Endothelial cell of umbilical vein (primary cell): Measurements from ENCODE around the gene PTPN12.

Source experiments
- EZH2 ChIP-seq: IDR thresholded peaks from 2 replicates; pipeline ENCODE4 v1.6.1; 2012; ENCODE audit warnings: borderline replicate concordance, low read depth, mild to moderate bottlenecking, moderate library complexity, low read length, inconsistent platforms; ENCODE audit not compliant: severe bottlenecking
- GATA2 ChIP-seq: IDR thresholded peaks from 2 replicates; pipeline ENCODE4 v1.7.0; 2011; ENCODE audit warnings: low read depth, mild to moderate bottlenecking, moderate library complexity, mixed read lengths, low read length; ENCODE audit not compliant: insufficient read length, insufficient read depth
- JUN ChIP-seq: IDR thresholded peaks from 2 replicates; pipeline ENCODE4 v1.6.1; 2011; ENCODE audit warnings: borderline replicate concordance, low read depth; ENCODE audit not compliant: insufficient read length, insufficient read depth
- MYC ChIP-seq: IDR thresholded peaks from one replicate; pipeline ENCODE4 v1.6.1; 2011; ENCODE audit warnings: mild to moderate bottlenecking, low read depth, low read length
- POLR2A ChIP-seq: IDR thresholded peaks from 2 replicates; pipeline ENCODE4 v1.6.1; 2012; ENCODE audit warnings: low read depth, mild to moderate bottlenecking, control low read depth, low read length
- POLR2AphosphoS5 ChIP-seq: IDR thresholded peaks from 2 replicates; pipeline ENCODE4 v1.6.1; 2012; ENCODE audit warnings: low read depth, mild to moderate bottlenecking, control low read depth, low read length, moderate library complexity; ENCODE audit not compliant: insufficient read depth
- TF ChIP-seq, protein P1 (sequence below), 2 donors: IDR thresholded peaks; 1 replicate in 1 of 2; 2 replicates in 1 of 2; pipeline ENCODE4 v1.5.1; 2011; ENCODE audit warnings: low read length in 2 of 2, mild to moderate bottlenecking in 2 of 2, moderate library complexity in 2 of 2, control low read depth in 1 of 2, inconsistent platforms in 1 of 2, low read depth in 1 of 2; ENCODE audit not compliant: insufficient read depth in 1 of 2; ENCODE audit errors: extremely low read depth in 1 of 2
- TF ChIP-seq, protein P2 (sequence below): IDR thresholded peaks from 2 replicates; pipeline ENCODE4 v1.6.1; 2011; ENCODE audit not compliant: insufficient read depth, insufficient read length

DNA sequence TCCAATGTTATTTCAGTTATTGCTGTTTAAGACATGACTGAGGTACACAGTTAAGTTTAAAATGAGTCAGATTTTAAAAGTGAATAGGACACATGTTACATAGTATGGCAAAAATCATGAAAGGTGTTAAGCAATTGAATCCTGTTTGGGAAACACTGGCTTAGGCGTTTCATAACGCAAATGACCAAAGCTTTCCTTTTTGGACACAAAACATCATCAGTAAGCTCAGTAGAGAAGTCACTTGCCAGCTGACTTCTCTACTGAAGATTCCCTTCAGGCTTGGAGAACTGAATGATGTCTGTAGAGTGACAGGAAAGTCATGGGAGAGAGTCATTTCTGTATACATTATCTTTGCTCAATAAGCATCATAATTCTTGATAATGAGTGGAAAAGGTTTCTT is 94.7 kb downstream of the PTPN12 start:
- TF ChIP-seq POLR2AphosphoS5 (no peak), POLR2A (no peak), EZH2 (no peak), MYC (no peak), JUN (no peak), GATA2 (no peak)
- TF ChIP-seq, protein P1, sequence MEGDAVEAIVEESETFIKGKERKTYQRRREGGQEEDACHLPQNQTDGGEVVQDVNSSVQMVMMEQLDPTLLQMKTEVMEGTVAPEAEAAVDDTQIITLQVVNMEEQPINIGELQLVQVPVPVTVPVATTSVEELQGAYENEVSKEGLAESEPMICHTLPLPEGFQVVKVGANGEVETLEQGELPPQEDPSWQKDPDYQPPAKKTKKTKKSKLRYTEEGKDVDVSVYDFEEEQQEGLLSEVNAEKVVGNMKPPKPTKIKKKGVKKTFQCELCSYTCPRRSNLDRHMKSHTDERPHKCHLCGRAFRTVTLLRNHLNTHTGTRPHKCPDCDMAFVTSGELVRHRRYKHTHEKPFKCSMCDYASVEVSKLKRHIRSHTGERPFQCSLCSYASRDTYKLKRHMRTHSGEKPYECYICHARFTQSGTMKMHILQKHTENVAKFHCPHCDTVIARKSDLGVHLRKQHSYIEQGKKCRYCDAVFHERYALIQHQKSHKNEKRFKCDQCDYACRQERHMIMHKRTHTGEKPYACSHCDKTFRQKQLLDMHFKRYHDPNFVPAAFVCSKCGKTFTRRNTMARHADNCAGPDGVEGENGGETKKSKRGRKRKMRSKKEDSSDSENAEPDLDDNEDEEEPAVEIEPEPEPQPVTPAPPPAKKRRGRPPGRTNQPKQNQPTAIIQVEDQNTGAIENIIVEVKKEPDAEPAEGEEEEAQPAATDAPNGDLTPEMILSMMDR (IDR thresholded peaks at IDR 0.05; ENCODE audit: extremely low read depth in 1 of 2, insufficient read depth in 1 of 2, low read depth in 1 of 2, low read length in 2 of 2) = no peak
- TF ChIP-seq, protein P2, sequence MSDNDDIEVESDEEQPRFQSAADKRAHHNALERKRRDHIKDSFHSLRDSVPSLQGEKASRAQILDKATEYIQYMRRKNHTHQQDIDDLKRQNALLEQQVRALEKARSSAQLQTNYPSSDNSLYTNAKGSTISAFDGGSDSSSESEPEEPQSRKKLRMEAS = no peak
